H9 (cell line): ENCODE measurements around the gene AEN. TPM values are rescaled to one million over a fixed set of nuclear protein-coding genes. Genes with fewer than 3 reads are reported as not detected.
A peak's percentile ranks its signal among the peaks of the same experiment; 100 is the strongest.

Source experiments
- DNase-seq: peaks from one replicate; pipeline ENCODE4 v3.0.0-alpha.2; 2017
- H2AFZ ChIP-seq: one replicate; pipeline ENCODE4 v1.6.1; 2013; ENCODE audit warnings: mild to moderate bottlenecking, low read length, control low read depth, moderate library complexity
- H2AK5ac ChIP-seq: 2 replicates; pipeline ENCODE4 v1.6.1; 2013; ENCODE audit warnings: low read length, control low read depth, mixed read lengths; ENCODE audit not compliant: insufficient read length
- H2BK120ac ChIP-seq: one replicate; pipeline ENCODE4 v1.6.1; 2013; ENCODE audit warnings: low read depth, mild to moderate bottlenecking, low read length, control low read depth, inconsistent platforms; ENCODE audit not compliant: poor library complexity, severe bottlenecking
- H2BK12ac ChIP-seq: 2 replicates; pipeline ENCODE4 v1.6.1; 2013; ENCODE audit warnings: low read length, control low read depth, mixed read lengths, low read depth; ENCODE audit not compliant: insufficient read length
- H2BK15ac ChIP-seq: 2 replicates; pipeline ENCODE4 v1.6.1; 2013; ENCODE audit warnings: low read depth, low read length, control low read depth
- H2BK20ac ChIP-seq: one replicate; pipeline ENCODE4 v1.6.1; 2013; ENCODE audit warnings: low read depth, mild to moderate bottlenecking, low read length, control low read depth, inconsistent platforms; ENCODE audit not compliant: poor library complexity, severe bottlenecking
- H2BK5ac ChIP-seq: 2 replicates; pipeline ENCODE4 v1.6.1; 2013; ENCODE audit warnings: low read length, control low read depth, mixed read lengths; ENCODE audit not compliant: insufficient read length
- H3K14ac ChIP-seq: 2 replicates; pipeline ENCODE4 v1.6.1; 2013; ENCODE audit warnings: low read length, control low read depth; ENCODE audit not compliant: insufficient read depth
- H3K18ac ChIP-seq: 2 replicates; pipeline ENCODE4 v1.6.1; 2013; ENCODE audit warnings: low read depth, mild to moderate bottlenecking, mixed read lengths, low read length, control low read depth; ENCODE audit not compliant: insufficient read length
- H3K23ac ChIP-seq: 2 replicates; pipeline ENCODE4 v1.6.1; 2013; ENCODE audit warnings: low read length, control low read depth, mixed read lengths, low read depth; ENCODE audit not compliant: insufficient read length
- H3K23me2 ChIP-seq: 2 replicates; pipeline ENCODE4 v1.6.1; 2013; ENCODE audit warnings: low read depth, mild to moderate bottlenecking, mixed read lengths, low read length, control low read depth; ENCODE audit not compliant: insufficient read length, poor library complexity, severe bottlenecking
- H3K27ac ChIP-seq: 2 replicates; pipeline ENCODE4 v1.5.1; 2013; ENCODE audit warnings: low read length, control low read depth, mixed read lengths, low read depth; ENCODE audit not compliant: insufficient read length
- H3K27me3 ChIP-seq: 2 replicates; pipeline ENCODE4 v1.6.1; 2013; ENCODE audit warnings: low read length, control low read depth, inconsistent platforms; ENCODE audit not compliant: insufficient read depth
- H3K4ac ChIP-seq: 2 replicates; pipeline ENCODE4 v1.6.1; 2013; ENCODE audit warnings: low read depth, mild to moderate bottlenecking, control low read depth, inconsistent platforms, low read length, moderate library complexity
- H3K4me1 ChIP-seq: 2 replicates; pipeline ENCODE4 v1.6.1; 2013; ENCODE audit warnings: low read length, control low read depth, inconsistent platforms; ENCODE audit not compliant: insufficient read depth
- H3K4me2 ChIP-seq: 2 replicates; pipeline ENCODE4 v1.6.1; 2013; ENCODE audit warnings: low read length, control low read depth, mixed read lengths; ENCODE audit not compliant: insufficient read length, insufficient read depth
- H3K56ac ChIP-seq: 2 replicates; pipeline ENCODE4 v1.6.1; 2013; ENCODE audit warnings: low read depth, mild to moderate bottlenecking, mixed read lengths, low read length, control low read depth; ENCODE audit not compliant: insufficient read length
- H3K79me1 ChIP-seq: 2 replicates; pipeline ENCODE4 v1.6.1; 2013; ENCODE audit warnings: low read depth, mild to moderate bottlenecking, moderate library complexity, low read length, control low read depth, inconsistent platforms; ENCODE audit not compliant: insufficient read depth, poor library complexity, severe bottlenecking
- H3K79me2 ChIP-seq: 2 replicates; pipeline ENCODE4 v1.6.1; 2013; ENCODE audit warnings: low read length, control low read depth, inconsistent platforms; ENCODE audit not compliant: insufficient read depth
- H3K9ac ChIP-seq: 2 replicates; pipeline ENCODE4 v1.6.1; 2013; ENCODE audit warnings: low read length, control low read depth, mixed read lengths; ENCODE audit not compliant: insufficient read length; ENCODE audit errors: extremely low read depth
- H3K9me3 ChIP-seq: one replicate; pipeline ENCODE4 v1.6.1; 2013; ENCODE audit warnings: low read depth, low read length, inconsistent platforms; ENCODE audit not compliant: control insufficient read depth
- H3T11ph ChIP-seq: one replicate; pipeline ENCODE4 v1.6.1; 2013; ENCODE audit warnings: mild to moderate bottlenecking, low read length, control low read depth, inconsistent platforms
- H4K20me1 ChIP-seq: one replicate; pipeline ENCODE4 v1.6.1; 2013; ENCODE audit not compliant: control insufficient read depth, insufficient read length, insufficient read depth
- H4K5ac ChIP-seq: 2 replicates; pipeline ENCODE4 v1.6.1; 2013; ENCODE audit warnings: low read depth, mild to moderate bottlenecking, mixed read lengths, low read length, control low read depth; ENCODE audit not compliant: insufficient read length
- H4K8ac ChIP-seq: replicated peaks from 2 replicates; pipeline ENCODE4 v1.6.1; 2013; ENCODE audit warnings: low read length, control low read depth, mixed read lengths, low read depth; ENCODE audit not compliant: insufficient read length
- H4K91ac ChIP-seq: 2 replicates; pipeline ENCODE4 v1.6.1; 2013; ENCODE audit warnings: low read depth, mild to moderate bottlenecking, moderate library complexity, mixed read lengths, low read length, control low read depth; ENCODE audit not compliant: insufficient read length
- H3K27ac Mint-ChIP-seq, 3 experiments: 2 replicates in 2 of 3; 3 replicates in 1 of 3; pipeline ENCODE4 v1.8.0; 2020 to 2021; ENCODE audit warnings: mixed read lengths in 3 of 3, mild to moderate bottlenecking in 1 of 3, moderate library complexity in 1 of 3
- H3K27me3 Mint-ChIP-seq: 2 replicates; pipeline ENCODE4 v1.8.0; 2021; ENCODE audit warnings: low read depth, mild to moderate bottlenecking, moderate library complexity, mixed read lengths
- H3K36me3 Mint-ChIP-seq, 3 experiments: 2 replicates in 2 of 3; 3 replicates in 1 of 3; pipeline ENCODE4 v1.8.0; 2020 to 2021; ENCODE audit warnings: low read depth in 3 of 3, mixed read lengths in 3 of 3; ENCODE audit not compliant: insufficient read depth in 1 of 3
- H3K4me1 Mint-ChIP-seq, 2 experiments: 2 replicates each; pipeline ENCODE4 v1.8.0; 2020; ENCODE audit warnings: mixed read lengths in 2 of 2
- H3K4me3 Mint-ChIP-seq, 2 experiments: 2 replicates in 1 of 2; 3 replicates in 1 of 2; pipeline ENCODE4 v1.8.0; 2020 to 2021; ENCODE audit warnings: mild to moderate bottlenecking in 2 of 2, mixed read lengths in 2 of 2, moderate library complexity in 1 of 2
- H3K9me3 Mint-ChIP-seq, 2 experiments: 2 replicates in 1 of 2; 3 replicates in 1 of 2; pipeline ENCODE4 v1.8.0; 2020; ENCODE audit warnings: mild to moderate bottlenecking in 2 of 2, mixed read lengths in 2 of 2, moderate library complexity in 1 of 2
- WGBS: extraction: QIAGEN DNeasy Blood & Tissue Kit; methylation state at CpG from one replicate; pipeline ENCODE4 v1.1.7; 2013; ENCODE audit warnings: missing lambda C conversion rate, low lambda C conversion rate, mixed read lengths; ENCODE audit not compliant: insufficient read length; ENCODE audit errors: extremely low coverage; 5-methylcytosine and 5-hydroxymethylcytosine counted together
- total RNA-seq: library from RNA; stranded (reverse); gene quantifications from 2 replicates; pipeline ENCODE4 v1.2.1, GENCODE V29; 2021
- TF ChIP-seq, protein P1 (sequence below): fragments of 200-600 bp; sonication (generic); conservative IDR thresholded peaks from 3 replicates; pipeline ENCODE4 v1.8.0; 2021; ENCODE audit warnings: antibody characterized with exemption, mild to moderate bottlenecking

The AEN gene
- total RNA-seq, 1 experiment from 2014 or later: 132 TPM

- Histone ChIP-seq H3K23ac (no peak overlapping the region), H4K8ac (no peak overlapping the region), H2BK20ac (no peak overlapping the region), H3K27me3 (no peaks in the 10 kb centered on the region), H2BK15ac (no peak overlapping the region), H2BK120ac (no peak overlapping the region), H3K56ac (no peak overlapping the region), H3K4me1 (peaks cover 11% of the 10 kb centered on the region; the same call in 1 of the 2 replicates), H3K9me3 (no peaks in the 10 kb centered on the region), H3K18ac (no peak overlapping the region), H4K20me1 (peaks cover 5% of the 10 kb centered on the region), H3K23me2 (peaks cover 2% of the 10 kb centered on the region), H3T11ph (no peak overlapping the region), H2AFZ (no peak overlapping the region), H2AK5ac (no peak overlapping the region), H3K4ac (no peak overlapping the region), H3K9ac (no peak overlapping the region), H3K14ac (no peak overlapping the region), H4K5ac (no peak overlapping the region), H2BK5ac (no peak overlapping the region), H3K79me2 (peaks cover 48% of the 10 kb centered on the region), H2BK12ac (no peak overlapping the region), H3K79me1 (peaks cover 8% of the 10 kb centered on the region), H3K4me2 (no peak overlapping the region), H3K27ac (no peak overlapping the region), H4K91ac (no peak overlapping the region)
- peaks cover 32 to 40% of the 10 kb centered on the region in 2 experiments for H3K4me1 Mint-ChIP-seq
- H3K27me3 Mint-ChIP-seq: no peaks in the 10 kb centered on the region; the same call in 1 of the 2 replicates
- no peaks in the 10 kb centered on the region for H3K9me3 Mint-ChIP-seq
- DNase-seq: no peak
- peaks cover 44 to 92% (median 88%) of the 10 kb centered on the region in 3 experiments; a peak in 6 of 7 replicates for H3K36me3 Mint-ChIP-seq
- peak overlapping the region in 1 of 3 experiments; percentile 23; a peak in 1 of 7 replicates for H3K27ac Mint-ChIP-seq
- WGBS: no CpG with 5 or more reads among the region's 1 CpG
- no peak overlapping the region for H3K4me3 Mint-ChIP-seq
- TF ChIP-seq, protein P1, sequence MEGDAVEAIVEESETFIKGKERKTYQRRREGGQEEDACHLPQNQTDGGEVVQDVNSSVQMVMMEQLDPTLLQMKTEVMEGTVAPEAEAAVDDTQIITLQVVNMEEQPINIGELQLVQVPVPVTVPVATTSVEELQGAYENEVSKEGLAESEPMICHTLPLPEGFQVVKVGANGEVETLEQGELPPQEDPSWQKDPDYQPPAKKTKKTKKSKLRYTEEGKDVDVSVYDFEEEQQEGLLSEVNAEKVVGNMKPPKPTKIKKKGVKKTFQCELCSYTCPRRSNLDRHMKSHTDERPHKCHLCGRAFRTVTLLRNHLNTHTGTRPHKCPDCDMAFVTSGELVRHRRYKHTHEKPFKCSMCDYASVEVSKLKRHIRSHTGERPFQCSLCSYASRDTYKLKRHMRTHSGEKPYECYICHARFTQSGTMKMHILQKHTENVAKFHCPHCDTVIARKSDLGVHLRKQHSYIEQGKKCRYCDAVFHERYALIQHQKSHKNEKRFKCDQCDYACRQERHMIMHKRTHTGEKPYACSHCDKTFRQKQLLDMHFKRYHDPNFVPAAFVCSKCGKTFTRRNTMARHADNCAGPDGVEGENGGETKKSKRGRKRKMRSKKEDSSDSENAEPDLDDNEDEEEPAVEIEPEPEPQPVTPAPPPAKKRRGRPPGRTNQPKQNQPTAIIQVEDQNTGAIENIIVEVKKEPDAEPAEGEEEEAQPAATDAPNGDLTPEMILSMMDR: no peak
Measured at GRCh38 chr15:88627463-88627862, 6.3 kb downstream of the AEN start.
